Fibroblast of lung (primary cell): ENCODE measurements around the gene RARRES1.

Experiments
- CTCF ChIP-seq, 2 donors: IDR thresholded peaks in 1 of 2; conservative IDR thresholded peaks in 1 of 2; 1 replicate in 1 of 2; 2 replicates in 1 of 2; pipeline ENCODE4 v1.5.1; 2011 to 2012; ENCODE audit warnings: low read length in 2 of 2, control low read depth in 1 of 2, inconsistent platforms in 1 of 2, low read depth in 1 of 2, mild to moderate bottlenecking in 1 of 2
- EZH2 ChIP-seq: IDR thresholded peaks from 2 replicates; pipeline ENCODE4 v1.5.1; 2012; ENCODE audit warnings: low read length, control low read depth, mild to moderate bottlenecking; ENCODE audit errors: missing control alignments

- TF ChIP-seq CTCF (conservative IDR thresholded peaks at IDR 0.05 in 1 of 2, IDR thresholded peaks at IDR 0.05 in 1 of 2; ENCODE audit: low read depth in 1 of 2, low read length in 2 of 2) (no peak), EZH2 (no peak)
Measured at GRCh38 chr3:158733656-158734055, 1.4 kb upstream of the RARRES1 start.
